Measurements from ENCODE around the gene ADARB1.

GRCh38 chr21:45129189-45129923 is 55.0 kb downstream of the ADARB1 start:
- TF ChIP-seq YY1 (IDR thresholded peaks at IDR 0.05; ENCODE audit: insufficient read depth, insufficient read length), result no peak
- TF ChIP-seq ZNF274 (IDR thresholded peaks at IDR 0.05; ENCODE audit: low read depth, low read length), result no peak
- no peak for TF ChIP-seq SUZ12 (IDR thresholded peaks at IDR 0.05; ENCODE audit: extremely low read depth, insufficient read depth, insufficient read length)

All from NT2/D1 (cell line).